Renal pelvis (tissue), 4 donors: ENCODE results near the gene CASS4. TPM values are rescaled to one million over a fixed set of nuclear protein-coding genes. Genes with fewer than 3 reads are reported as not detected.

Experiments used
- DNase-seq: peaks from one replicate; pipeline ENCODE4 v3.0.0-alpha.2; 2013
- polyA plus RNA-seq, 3 donors: library from polyadenylated mRNA; unstranded; fragments of 120-200 nt; gene quantifications; one replicate each; pipeline ENCODE4 v1.2.1, GENCODE V29; 2013; ENCODE audit not compliant: insufficient read length in 3 of 3

The CASS4 gene
- polyA plus RNA-seq, 3 donors: 2.3 to 2.6 (median 2.5) TPM

GRCh38 chr20:56423211-56423610 lies 11.2 kb downstream of the CASS4 start:
- no peak for DNase-seq

- DNase-seq: no peak
Observed at GRCh38 chr20:56423886-56424285, 11.8 kb downstream of the CASS4 start.

- DNase-seq: no peak
Observed at GRCh38 chr20:56424931-56425330, 12.9 kb downstream of the CASS4 start.

- DNase-seq: no peak
Observed at GRCh38 chr20:56426026-56426425, 14.0 kb downstream of the CASS4 start.

GRCh38 chr20:56426926-56427325 lies 14.9 kb downstream of the CASS4 start:
- DNase-seq: no peak

- DNase-seq: no peak
Observed at GRCh38 chr20:56427797-56428196, 15.7 kb downstream of the CASS4 start.

GRCh38 chr20:56428410-56428809 lies 16.4 kb downstream of the CASS4 start:
- DNase-seq: no peak

- no peak for DNase-seq
Observed at GRCh38 chr20:56428881-56429280, 16.8 kb downstream of the CASS4 start.

GRCh38 chr20:56429502-56429901 lies 17.4 kb downstream of the CASS4 start:
- DNase-seq: no peak

GRCh38 chr20:56429941-56430340 lies 17.9 kb downstream of the CASS4 start:
- no peak for DNase-seq

GRCh38 chr20:56430461-56430860 lies 18.4 kb downstream of the CASS4 start:
- no peak for DNase-seq

- DNase-seq: no peak
Observed at GRCh38 chr20:56430957-56431356, 18.9 kb downstream of the CASS4 start.

- DNase-seq: no peak
Observed at GRCh38 chr20:56431471-56431870, 19.4 kb downstream of the CASS4 start.

GRCh38 chr20:56433221-56433879 lies 21.3 kb downstream of the CASS4 start:
- DNase-seq: no peak

- DNase-seq: no peak
Observed at GRCh38 chr20:56433880-56434255, 21.8 kb downstream of the CASS4 start.

GRCh38 chr20:56437196-56437960 lies 25.3 kb downstream of the CASS4 start:
- DNase-seq: no peak

- no peak for DNase-seq
Observed at GRCh38 chr20:56438284-56438683, 26.2 kb downstream of the CASS4 start.

GRCh38 chr20:56439771-56440291 lies 27.8 kb downstream of the CASS4 start:
- DNase-seq: peak; percentile 58

- DNase-seq: no peak
Observed at GRCh38 chr20:56440346-56441007, 28.4 kb downstream of the CASS4 start.

GRCh38 chr20:56442389-56443365 lies 30.6 kb downstream of the CASS4 start:
- no peak for DNase-seq
